Psoas muscle (tissue), 8 donors: Measurements from ENCODE around the gene TIMM23B. TPM values are rescaled to one million over a fixed set of nuclear protein-coding genes. Genes with fewer than 3 reads are reported as not detected.
"Not testable (repeated sequence)": the region's sequence is repeated elsewhere in the genome, so short reads cannot be mapped to it uniquely, and the experiment has no call there.

Experiments
- ATAC-seq, 4 donors: fragments of 200-7000 bp; cut with Tn5 transposase; one replicate each; pipeline ENCODE4 v1.9.1; 2020; ENCODE audit warnings: moderate library complexity in 3 of 4, mild to moderate bottlenecking in 2 of 4
- DNase-seq, 2 donors: peaks; one replicate each; pipeline ENCODE4 v3.0.0-alpha.2; 2020
- H3K27ac ChIP-seq: fragments of 200-600 bp; one replicate; pipeline ENCODE4 v1.8.0; 2022
- H3K27me3 ChIP-seq, 3 donors: fragments of 200-600 bp in 1 of 3; one replicate each; pipeline versions ENCODE4 v1.6.1 to v1.8.0; 2013 to 2022; ENCODE audit warnings: low read length in 2 of 3, mild to moderate bottlenecking in 2 of 3, moderate library complexity in 1 of 3; ENCODE audit not compliant: insufficient read depth in 3 of 3
- H3K36me3 ChIP-seq, 2 donors: fragments of 200-600 bp in 1 of 2; one replicate each; pipeline versions ENCODE4 v1.6.1 to v1.8.0; 2013 to 2022; ENCODE audit warnings: low read depth in 1 of 2, mild to moderate bottlenecking in 1 of 2, moderate library complexity in 1 of 2; ENCODE audit not compliant: insufficient read depth in 1 of 2
- H3K4me1 ChIP-seq: fragments of 200-600 bp; one replicate; pipeline ENCODE4 v1.8.0; 2022
- H3K4me3 ChIP-seq: fragments of 200-600 bp; one replicate; pipeline ENCODE4 v1.8.0; 2022; ENCODE audit warnings: mild to moderate bottlenecking
- H3K9me3 ChIP-seq: fragments of 200-600 bp; one replicate; pipeline ENCODE4 v1.8.0; 2022
- WGBS, 3 donors: extraction: QIAGEN DNeasy Blood & Tissue Kit; methylation state at CpG; one replicate each; pipeline versions ENCODE4 v1.1.6 to v1.1.7; 2013; 5-methylcytosine and 5-hydroxymethylcytosine counted together
- intact Hi-C, 2 donors: fragments of 100-400 bp; cut with DNase I; formaldehyde crosslinking; loops; one replicate each; pipeline versions ENCODE4 v1.11.0 to v1.14.2; 2022
- long read RNA-seq, 2 donors: library from polyadenylated mRNA; unstranded; transcript quantifications; one replicate each; pipeline ENCODE4 v2.0.0, GENCODE V29; 2021
- polyA plus RNA-seq, 3 donors: library from polyadenylated mRNA; stranded (reverse); fragments of 200-250 nt; gene quantifications; one replicate each; pipeline ENCODE4 v1.2.3, GENCODE V29; 2013
- total RNA-seq, 4 donors: library from RNA; stranded (reverse); fragmentation: NEBNext Ultra II Directional in 2 of 4; extraction: Animal tissue kit (Norgen Biotek cat#: 25700) in 2 of 4; gene quantifications; one replicate each; pipeline versions ENCODE4 v1.2.1 to v1.2.4, GENCODE V29; 2021 to 2023
- donor health status: healthy with polysubstance abuse.
- donor health status: DM: no; HTN: no; CAD: no; lungs with moderate emphysema.
- donor health status: Bipolar disorder and iron deficiency.
- donor health status: healthy.
- donor health status: DM: yes; HTN: yes; CAD: no.
- donor health status: DM: no; HTN: no; CAD: no.
- donor health status: DM: no; HTN: no; CAD: no.
- donor health status: DM: yes; HTN: yes; CAD: no.

The TIMM23B gene, protein sequence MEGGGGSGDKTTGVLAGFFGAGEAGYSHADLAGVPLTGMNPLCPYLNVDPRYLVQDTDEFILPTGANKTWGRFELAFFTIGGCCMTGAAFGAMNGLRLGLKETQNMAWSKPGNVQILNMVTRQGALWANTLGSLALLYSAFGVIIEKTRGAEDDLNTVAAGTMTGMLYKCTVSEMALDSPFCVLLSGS
- total RNA-seq (10 to 100 TPM; 15.2 to 40.0 (median 21.0) TPM), polyA plus RNA-seq (10 to 100 TPM; 15.7 to 26.9 (median 18.1) TPM)
- long read RNA-seq, donor 1, partial matches to known transcripts, result 1 of 6 reads
- long read RNA-seq, donor 1, other reads (novel, unspliced or antisense), result 0 of 6 reads
- long read RNA-seq, donor 2, transcript TIMM23B-201 (7 exons, 1,142 nt), result major isoform, 18 of 29 reads
- long read RNA-seq, donor 2, partial matches to known transcripts, result 5 of 29 reads
- long read RNA-seq, donor 2, other reads (novel, unspliced or antisense), result 5 of 29 reads

DNA sequence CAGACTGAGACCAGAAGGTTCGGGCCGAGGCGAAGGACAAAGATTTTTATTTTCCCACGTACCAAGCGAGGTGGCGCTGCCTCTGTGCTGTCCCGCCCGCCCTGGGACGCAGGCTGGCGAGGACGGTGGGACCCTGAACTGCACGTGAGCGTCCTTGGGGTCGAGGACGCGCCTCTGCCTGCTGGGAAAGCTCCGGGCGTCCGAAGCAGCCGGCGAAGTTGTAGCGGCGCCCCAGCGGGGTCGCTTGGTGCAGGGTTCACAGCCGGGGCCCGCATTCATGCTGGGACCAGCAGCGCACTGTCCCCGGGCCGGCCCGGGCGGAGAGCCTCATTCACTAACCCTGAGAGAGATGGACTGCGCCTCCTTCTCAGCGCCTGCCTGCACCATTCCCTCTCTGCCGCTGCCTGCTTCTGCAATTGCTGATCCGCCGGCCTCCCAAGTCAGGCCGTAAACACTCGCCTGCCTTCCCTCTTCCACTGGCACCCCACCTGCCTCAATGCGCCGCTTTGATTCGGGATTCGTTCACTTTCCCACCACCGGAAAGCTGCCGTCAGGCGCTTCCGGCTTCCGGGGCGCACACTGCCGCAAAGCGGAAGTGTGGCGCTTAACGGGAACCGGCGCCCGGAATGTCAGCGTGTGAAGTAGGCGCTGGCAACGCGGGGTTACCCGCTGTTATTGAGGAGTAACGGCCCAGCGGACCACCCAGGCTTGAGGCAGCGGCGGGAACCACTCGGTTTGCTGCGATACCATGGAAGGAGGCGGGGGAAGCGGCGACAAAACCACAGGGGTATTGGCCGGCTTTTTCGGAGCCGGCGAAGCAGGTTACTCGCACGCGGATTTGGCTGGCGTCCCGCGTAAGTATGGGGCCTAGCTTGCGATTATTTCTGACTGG, at the start of gene TIMM23B, which contains the start of gene PARG:
Gene TIMM23B (plus strand): TSS at position 607 of the 892 bp plus-strand sequence. CDS start 142 bp downstream, at position 749.
Gene PARG (minus strand): TSS at position 581 of the 892 bp plus-strand sequence. CDS start 302 bp downstream, at position 279.
- H3K9me3 ChIP-seq, intact Hi-C loops: not testable (repeated sequence)
- WGBS, 3 donors, result 0 to 1% (median 0%) methylated on average over 73 to 81 of the region's 81 CpGs

DNA sequence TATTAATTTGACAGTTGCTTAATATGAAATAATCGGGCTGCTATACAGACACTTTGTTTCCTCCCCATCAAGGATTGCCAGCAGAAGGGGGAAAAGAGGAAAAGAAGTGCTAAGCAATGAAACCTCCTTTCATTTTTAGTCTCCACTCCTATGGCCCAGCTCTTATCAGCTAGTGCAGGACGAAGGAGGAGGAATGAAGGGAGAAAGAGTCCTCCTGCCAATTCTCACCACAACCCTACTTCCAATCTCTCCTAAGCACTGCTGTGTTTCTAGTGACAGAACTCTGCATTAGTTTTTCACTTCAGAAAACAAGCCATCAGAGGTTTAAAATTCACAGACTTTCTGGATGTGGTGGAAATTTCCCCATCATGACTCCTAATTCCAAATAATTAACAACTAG, 41.9 kb upstream of the TIMM23B start:
- H3K9me3 ChIP-seq, intact Hi-C loops, H3K4me3 ChIP-seq, H3K27me3 ChIP-seq, H3K36me3 ChIP-seq, DNase-seq, H3K27ac ChIP-seq, H3K4me1 ChIP-seq, ATAC-seq: not testable (repeated sequence)
- WGBS, 3 donors, result 63 to 100% (median 86%) methylated on average over 1 of the region's 2 CpGs

More for the DNA sequence above, at the start of gene TIMM23B, which contains the start of gene PARG:
- peak; percentile 81 to 89 for DNase-seq
- Histone ChIP-seq H3K4me1 (peaks cover 18% of the 10 kb centered on the region), H3K4me3 (peak within 1 kb of the TSS; percentile 88), H3K27ac (peak within 1 kb of the TSS; percentile 86), H3K36me3 (peaks cover 0 to 18% of the 10 kb centered on the region in 2 donors)
- peak; percentile 96 to 98 (median 97) for ATAC-seq
- not testable (repeated sequence) for H3K27me3 ChIP-seq

DNA sequence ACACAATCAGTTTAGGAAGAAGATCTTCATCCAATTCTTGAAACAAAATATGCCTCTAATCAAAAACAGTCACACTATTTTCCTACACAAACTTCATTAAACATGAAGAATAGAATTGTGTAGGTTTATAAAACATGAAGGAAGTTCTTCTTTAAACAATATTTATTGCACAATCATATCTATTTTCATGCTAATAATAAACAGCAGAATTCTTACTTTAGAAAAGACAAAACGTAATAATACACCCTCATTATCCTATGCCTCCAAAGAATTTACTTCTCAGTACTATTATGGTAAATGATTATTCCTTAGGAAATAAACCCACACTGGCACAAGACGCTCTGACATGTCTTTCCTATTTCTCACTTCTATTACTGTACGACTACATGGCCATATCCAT, 41.4 kb upstream of the TIMM23B start:
- H3K4me3 ChIP-seq, H3K9me3 ChIP-seq, ATAC-seq, H3K27ac ChIP-seq, H3K36me3 ChIP-seq, H3K27me3 ChIP-seq, H3K4me1 ChIP-seq, intact Hi-C loops, DNase-seq: not testable (repeated sequence)
- WGBS, 3 donors, result 79 to 95% (median 88%) methylated on average over 2 of the region's 3 CpGs

DNA sequence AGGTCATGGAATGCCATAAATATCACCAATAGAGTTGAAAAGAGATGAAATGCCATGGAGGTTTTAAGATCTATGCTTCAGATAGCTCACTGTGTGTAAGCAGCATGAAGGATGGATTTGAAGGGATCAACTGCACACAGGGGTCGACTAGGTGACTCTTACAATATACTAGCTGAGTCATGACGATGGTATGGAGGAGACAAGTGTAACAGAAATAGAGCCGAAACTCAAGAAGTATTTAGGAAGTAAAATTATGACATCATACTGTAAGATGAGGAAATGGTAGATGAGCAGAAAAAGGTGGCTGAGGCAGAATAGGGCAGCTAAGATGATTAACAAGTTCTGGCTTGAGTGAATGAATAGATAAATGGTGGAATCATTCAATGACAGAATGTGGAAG, 38.0 kb upstream of the TIMM23B start:
- H3K9me3 ChIP-seq, H3K4me1 ChIP-seq, H3K4me3 ChIP-seq, H3K36me3 ChIP-seq, DNase-seq, intact Hi-C loops, H3K27me3 ChIP-seq, H3K27ac ChIP-seq: not testable (repeated sequence)
- ATAC-seq, result peak in 2 of 4 donors; percentile 38 to 47
- WGBS, 3 donors, result 47 to 71% (median 70%) methylated on average over 3 of the region's 3 CpGs

DNA sequence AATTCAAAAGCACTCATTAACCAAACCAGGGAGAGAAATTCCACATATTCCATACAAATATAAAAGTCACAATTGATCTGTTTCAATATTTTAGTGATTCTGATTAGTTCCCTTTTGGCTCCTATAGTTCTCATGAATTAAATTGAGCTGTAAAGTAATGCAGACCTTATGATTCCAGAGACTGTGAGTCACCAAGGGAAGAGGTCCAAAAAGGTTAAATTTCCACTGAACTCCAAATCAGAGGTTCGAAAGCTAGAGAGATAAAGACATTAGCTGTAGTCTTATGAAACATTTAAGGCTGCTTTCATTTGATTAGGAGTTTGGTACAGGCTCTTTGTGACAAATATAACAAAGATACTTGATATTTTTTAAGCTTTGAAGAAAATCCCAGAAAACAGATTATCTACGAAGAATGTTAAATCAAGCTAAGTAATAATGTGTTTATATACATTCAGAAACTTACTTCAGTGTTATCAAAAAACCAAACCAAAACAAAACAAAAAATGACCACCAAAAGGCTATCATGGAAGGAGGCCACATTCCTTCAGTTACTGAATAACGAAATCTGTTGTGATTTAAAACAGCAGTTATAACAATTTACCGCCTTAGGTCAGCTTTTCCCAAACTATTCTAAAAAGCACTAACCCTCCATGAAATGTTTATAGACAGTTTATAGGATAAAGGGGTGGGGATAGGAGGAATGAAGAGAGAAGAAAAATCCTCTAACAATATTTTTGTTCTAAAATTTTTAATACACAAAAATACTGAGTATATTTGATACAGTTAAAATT, 33.4 kb upstream of the TIMM23B start:
- 67 to 77% (median 69%) methylated on average over 4 of the region's 4 CpGs for WGBS, 3 donors

DNA sequence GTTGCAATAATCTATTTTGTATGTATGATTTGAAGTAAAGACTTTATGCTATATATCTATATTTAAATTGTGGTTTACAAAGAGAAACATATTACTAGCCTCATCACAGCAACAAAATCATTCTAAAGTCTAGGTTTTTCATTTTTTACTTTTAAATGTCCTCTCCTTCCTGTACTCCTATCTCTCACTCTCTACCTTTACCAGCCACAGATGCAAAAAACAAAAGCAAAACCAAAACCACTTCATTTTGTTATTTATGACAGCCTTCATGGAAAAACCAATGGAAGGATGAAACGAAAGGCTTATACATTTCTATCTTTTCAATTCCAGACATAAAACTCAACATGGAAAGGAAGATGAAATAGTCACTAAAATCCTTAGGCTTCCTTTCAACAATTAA, 31.6 kb upstream of the TIMM23B start:
- not testable (repeated sequence) for DNase-seq, H3K9me3 ChIP-seq, H3K36me3 ChIP-seq, ATAC-seq, H3K27me3 ChIP-seq, H3K4me3 ChIP-seq, H3K27ac ChIP-seq, H3K4me1 ChIP-seq
- intact Hi-C loops, result loop anchor here in 1 of 2 donors (10.0 kb wide), 1 partner anchor 315 kb away; no protein-coding TSS in a partner anchor
- WGBS, 3 donors, result no CpG with 5 or more reads among the region's 1 CpG

More for the DNA sequence above, 33.4 kb upstream of the TIMM23B start:
- H3K36me3 ChIP-seq, H3K9me3 ChIP-seq, ATAC-seq, H3K27ac ChIP-seq, H3K4me3 ChIP-seq, intact Hi-C loops, H3K27me3 ChIP-seq, DNase-seq, H3K4me1 ChIP-seq: not testable (repeated sequence)

DNA sequence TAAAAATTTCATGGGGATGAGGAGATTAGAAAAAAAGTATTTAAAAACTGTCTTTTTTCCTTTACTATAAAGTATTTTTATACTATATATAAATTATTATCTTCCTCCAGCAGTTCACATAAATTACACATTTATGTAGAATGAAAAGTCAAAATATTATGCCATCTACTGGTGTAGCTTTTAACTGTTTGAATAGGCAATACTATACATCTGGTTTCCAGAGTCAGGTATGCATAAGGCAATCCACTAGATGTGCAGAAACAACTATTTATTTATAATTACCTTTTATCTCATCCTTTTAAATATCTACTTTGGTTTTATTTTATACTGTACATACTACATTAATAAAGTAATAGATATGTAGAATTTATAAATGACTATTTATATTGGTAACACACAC, 25.4 kb upstream of the TIMM23B start:
- H3K27me3 ChIP-seq, H3K4me3 ChIP-seq, DNase-seq, ATAC-seq, H3K27ac ChIP-seq, H3K4me1 ChIP-seq, H3K9me3 ChIP-seq: not testable (repeated sequence)
- peaks cover 0 to 24% of the 10 kb centered on the region in 2 donors for H3K36me3 ChIP-seq
- intact Hi-C loops, result loop anchor here in 1 of 2 donors (10.0 kb wide), 1 partner anchor 322 kb away; no protein-coding TSS in a partner anchor

DNA sequence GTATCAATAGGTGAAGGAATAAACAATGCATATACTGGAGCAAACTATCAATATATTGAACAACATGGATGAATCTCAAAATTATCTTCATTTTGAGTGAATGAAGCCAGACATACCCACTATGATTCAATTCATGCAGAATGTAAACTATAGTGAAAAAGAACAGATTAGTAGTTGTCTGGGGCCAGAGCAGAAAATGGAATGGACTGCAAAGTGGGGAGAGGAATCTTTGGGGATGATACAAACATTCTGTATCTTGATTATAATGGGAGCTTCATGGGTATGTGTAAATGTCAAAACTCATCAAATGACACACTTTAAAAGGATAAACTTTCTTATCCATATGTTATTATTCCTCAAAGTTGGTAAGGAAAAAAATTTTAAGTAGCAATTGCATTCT, 23.9 kb upstream of the TIMM23B start:
- H3K9me3 ChIP-seq, H3K27me3 ChIP-seq, H3K4me3 ChIP-seq, H3K27ac ChIP-seq, DNase-seq, H3K4me1 ChIP-seq, ATAC-seq: not testable (repeated sequence)
- intact Hi-C loops, result loop anchor here in 1 of 2 donors (10.0 kb wide), 1 partner anchor 323 kb away; no protein-coding TSS in a partner anchor
- H3K36me3 ChIP-seq, result peaks cover 0 to 32% of the 10 kb centered on the region in 2 donors

DNA sequence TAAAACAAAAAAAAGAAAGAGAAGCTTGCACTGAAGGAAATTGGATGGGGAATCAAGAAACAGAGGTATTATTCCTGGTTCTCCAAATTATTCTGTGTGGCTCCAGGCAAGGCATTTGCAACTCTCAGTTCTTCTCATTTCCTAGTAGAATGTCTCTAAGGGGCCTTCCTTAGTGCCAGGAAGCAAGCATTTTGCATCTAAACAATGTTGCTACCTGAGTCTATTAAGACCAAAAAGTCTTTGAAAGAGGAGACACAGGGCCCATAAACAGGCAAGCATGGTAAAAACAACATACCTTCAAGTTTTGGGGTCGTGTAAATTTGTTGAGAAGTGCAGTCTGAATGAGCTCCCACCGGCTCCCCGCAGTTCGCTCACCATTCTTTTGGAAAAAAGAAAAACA, 19.8 kb upstream of the TIMM23B start:
- H3K9me3 ChIP-seq, intact Hi-C loops, H3K27me3 ChIP-seq, H3K27ac ChIP-seq, DNase-seq, H3K4me1 ChIP-seq, H3K4me3 ChIP-seq, ATAC-seq: not testable (repeated sequence)
- 60 to 67% (median 62%) methylated on average over 4 of the region's 4 CpGs for WGBS, 3 donors
- peaks cover 0 to 24% of the 10 kb centered on the region in 2 donors for H3K36me3 ChIP-seq

DNA sequence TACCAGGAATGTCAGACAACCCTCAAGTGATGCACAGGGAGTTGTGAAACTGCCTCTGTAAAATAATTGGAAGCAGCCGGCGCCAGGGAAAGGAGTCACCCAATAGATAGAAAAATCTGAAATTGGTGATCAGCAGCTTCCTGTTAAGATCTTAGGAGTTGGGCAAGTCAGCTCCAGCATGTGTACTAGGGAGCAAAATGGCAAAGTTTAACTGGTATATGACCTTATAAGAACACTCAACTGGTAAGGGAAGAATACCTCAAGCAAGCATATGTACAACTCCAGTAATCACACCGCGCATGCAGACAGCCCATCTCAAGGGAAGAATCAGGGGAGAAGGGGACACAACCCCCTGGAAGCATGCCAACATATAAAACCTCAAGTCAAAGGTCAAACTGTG, 18.3 kb upstream of the TIMM23B start:
- WGBS, 3 donors, result 94 to 96% (median 95%) methylated on average over 4 of the region's 4 CpGs
- DNase-seq, H3K4me3 ChIP-seq, H3K27ac ChIP-seq, intact Hi-C loops, ATAC-seq, H3K4me1 ChIP-seq, H3K9me3 ChIP-seq, H3K27me3 ChIP-seq: not testable (repeated sequence)
- H3K36me3 ChIP-seq, result peaks cover 0 to 21% of the 10 kb centered on the region in 2 donors
